Measurements from ENCODE around the gene NAP1L4. TPM values are rescaled to one million over a fixed set of nuclear protein-coding genes. Genes with fewer than 3 reads are reported as not detected.

The NAP1L4 gene
- total and polyA plus RNA-seq, 2 experiments from 2014 or later: 68.8 to 121 TPM

- WGBS, 2 experiments (ENCODE audit: low coverage in 1 of 2, low lambda C conversion rate in 2 of 2, missing lambda C conversion rate in 2 of 2): 97 to 98% methylated on average over 6 of the region's 6 CpGs
- in situ Hi-C loops (cut with MboI): no loop called here
- no peaks in the 10 kb centered on the region for H4K20me1 ChIP-seq (ENCODE audit: insufficient read depth)
- TF ChIP-seq EZH2 (IDR thresholded peaks at IDR 0.05; ENCODE audit: insufficient read depth, poor library complexity, severe bottlenecking) (no peak), EZH2phosphoT487 (IDR thresholded peaks at IDR 0.05; ENCODE audit: insufficient read depth, low read depth) (no peak)
- peaks cover 19% of the 10 kb centered on the region for H3K4me1 ChIP-seq (ENCODE audit: insufficient read depth)
- DNase-seq: no peak
- H3K27me3 ChIP-seq (replicated peaks; ENCODE audit: insufficient read depth): no peaks in the 10 kb centered on the region
- H3K36me3 ChIP-seq (ENCODE audit: low read depth): peaks cover 37% of the 10 kb centered on the region
- H3K27ac ChIP-seq: peak overlapping the region; percentile 44
- no peaks in the 10 kb centered on the region for H3K9me2 ChIP-seq (ENCODE audit: insufficient read depth)
- peaks cover 33% of the 10 kb centered on the region; the same call in 1 of the 2 replicates for H3K79me2 ChIP-seq (ENCODE audit: insufficient read depth)
- H3K4me3 ChIP-seq: no peak overlapping the region
- peaks cover 36% of the 10 kb centered on the region for H3F3A ChIP-seq (ENCODE audit: insufficient read depth)
- no peak overlapping the region for H3K4me2 ChIP-seq (ENCODE audit: unreplicated experiment)
- no peak overlapping the region for H3K9ac ChIP-seq
- H3K9me3 ChIP-seq (ENCODE audit: low read depth): no peaks in the 10 kb centered on the region
- H2AFZ ChIP-seq: no peak overlapping the region
Measured at GRCh38 chr11:2952290-2952689, 39.8 kb downstream of the NAP1L4 start.

- Histone ChIP-seq H3K4me3 (no peak overlapping the region), H3K36me3 (ENCODE audit: low read depth) (peaks cover 30% of the 10 kb centered on the region; the same call in 1 of the 2 replicates), H3K27ac (peak overlapping the region; percentile 44), H4K20me1 (ENCODE audit: insufficient read depth) (no peaks in the 10 kb centered on the region), H3K9me2 (ENCODE audit: insufficient read depth) (no peaks in the 10 kb centered on the region), H3K79me2 (ENCODE audit: insufficient read depth) (peaks cover 36% of the 10 kb centered on the region; the same call in 1 of the 2 replicates), H2AFZ (no peak overlapping the region), H3K27me3 (replicated peaks; ENCODE audit: insufficient read depth) (no peaks in the 10 kb centered on the region), H3K4me1 (ENCODE audit: insufficient read depth) (peaks cover 22% of the 10 kb centered on the region), H3K9ac (no peak overlapping the region), H3K4me2 (ENCODE audit: unreplicated experiment) (peak overlapping the region; percentile 33), H3F3A (ENCODE audit: insufficient read depth) (peaks cover 40% of the 10 kb centered on the region), H3K9me3 (ENCODE audit: low read depth) (no peaks in the 10 kb centered on the region)
- peak; percentile 75 for DNase-seq
- in situ Hi-C loops (cut with MboI): no loop called here
- 60 to 62% methylated on average over 9 of the region's 9 CpGs for WGBS, 2 experiments (ENCODE audit: low coverage in 1 of 2, low lambda C conversion rate in 2 of 2, missing lambda C conversion rate in 2 of 2)
- no peak for TF ChIP-seq EZH2 (IDR thresholded peaks at IDR 0.05; ENCODE audit: insufficient read depth, poor library complexity, severe bottlenecking)
- TF ChIP-seq EZH2phosphoT487 (IDR thresholded peaks at IDR 0.05; ENCODE audit: insufficient read depth, low read depth): no peak
Measured at GRCh38 chr11:2951231-2952110, 40.7 kb downstream of the NAP1L4 start.

- no peaks in the 10 kb centered on the region for H3K27me3 ChIP-seq (replicated peaks; ENCODE audit: insufficient read depth)
- H4K20me1 ChIP-seq (ENCODE audit: insufficient read depth): no peaks in the 10 kb centered on the region
- no peaks in the 10 kb centered on the region for H3K9me3 ChIP-seq (ENCODE audit: low read depth)
- peaks cover 46% of the 10 kb centered on the region for H3F3A ChIP-seq (ENCODE audit: insufficient read depth)
- H3K79me2 ChIP-seq (ENCODE audit: insufficient read depth): peaks cover 37% of the 10 kb centered on the region; the same call in 1 of the 2 replicates
- H3K4me1 ChIP-seq (ENCODE audit: insufficient read depth): peaks cover 29% of the 10 kb centered on the region
- no peak overlapping the region for H3K9ac ChIP-seq
- H2AFZ ChIP-seq: no peak overlapping the region
- peak overlapping the region; percentile 33 for H3K4me2 ChIP-seq (ENCODE audit: unreplicated experiment)
- peak overlapping the region; percentile 44; the same call in 1 of the 2 replicates for H3K27ac ChIP-seq
- no peaks in the 10 kb centered on the region for H3K9me2 ChIP-seq (ENCODE audit: insufficient read depth)
- 90 to 91% methylated on average over 1 of the region's 1 CpG for WGBS, 2 experiments (ENCODE audit: low coverage in 1 of 2, low lambda C conversion rate in 2 of 2, missing lambda C conversion rate in 2 of 2)
- in situ Hi-C loops (cut with MboI): no loop called here
- DNase-seq: no peak
- TF ChIP-seq EZH2phosphoT487 (IDR thresholded peaks at IDR 0.05; ENCODE audit: insufficient read depth, low read depth): no peak
- no peak for TF ChIP-seq EZH2 (IDR thresholded peaks at IDR 0.05; ENCODE audit: insufficient read depth, poor library complexity, severe bottlenecking)
- H3K4me3 ChIP-seq: no peak overlapping the region
- H3K36me3 ChIP-seq (ENCODE audit: low read depth): peaks cover 30% of the 10 kb centered on the region; the same call in 1 of the 2 replicates
Measured at GRCh38 chr11:2950825-2951224, 41.3 kb downstream of the NAP1L4 start.

- WGBS, 2 experiments (ENCODE audit: low coverage in 1 of 2, low lambda C conversion rate in 2 of 2, missing lambda C conversion rate in 2 of 2): 92 to 94% methylated on average over 11 of the region's 11 CpGs
- H3K27me3 ChIP-seq (replicated peaks; ENCODE audit: insufficient read depth): no peaks in the 10 kb centered on the region
- peaks cover 37% of the 10 kb centered on the region; the same call in 1 of the 2 replicates for H3K79me2 ChIP-seq (ENCODE audit: insufficient read depth)
- in situ Hi-C loops (cut with MboI): no loop called here
- no peaks in the 10 kb centered on the region for H3K9me3 ChIP-seq (ENCODE audit: low read depth)
- no peak overlapping the region for H3K27ac ChIP-seq
- no peak overlapping the region for H3K4me2 ChIP-seq (ENCODE audit: unreplicated experiment)
- H2AFZ ChIP-seq: no peak overlapping the region
- no peak for DNase-seq
- no peaks in the 10 kb centered on the region for H3K9me2 ChIP-seq (ENCODE audit: insufficient read depth)
- H3K36me3 ChIP-seq (ENCODE audit: low read depth): peaks cover 25% of the 10 kb centered on the region; the same call in 1 of the 2 replicates
- TF ChIP-seq EZH2phosphoT487 (IDR thresholded peaks at IDR 0.05; ENCODE audit: insufficient read depth, low read depth) (no peak), EZH2 (IDR thresholded peaks at IDR 0.05; ENCODE audit: insufficient read depth, poor library complexity, severe bottlenecking) (no peak)
- H4K20me1 ChIP-seq (ENCODE audit: insufficient read depth): no peaks in the 10 kb centered on the region
- H3K9ac ChIP-seq: no peak overlapping the region
- H3K4me3 ChIP-seq: no peak overlapping the region
- H3K4me1 ChIP-seq (ENCODE audit: insufficient read depth): peaks cover 35% of the 10 kb centered on the region
- H3F3A ChIP-seq (ENCODE audit: insufficient read depth): peaks cover 53% of the 10 kb centered on the region
Measured at GRCh38 chr11:2949920-2950319, 42.2 kb downstream of the NAP1L4 start.
